ENCODE measurements around the gene RYR3. TPM values are rescaled to one million over a fixed set of nuclear protein-coding genes. Genes with fewer than 3 reads are reported as not detected.

Gene RYR3
- total RNA-seq, 1 experiment from 2014 or later, result not detected

GRCh38 chr15:33788906-33789540 is 478.3 kb downstream of the RYR3 start:
- TF ChIP-seq CTCF (IDR thresholded peaks at IDR 0.05; ENCODE audit: unreplicated experiment), result no peak
- CTCF ChIA-PET, result interaction anchor here (0.5 to 1.1 kb wide), 4 partner anchors 11 to 1642 kb away, joined by 3 to 4 read pairs (median 3); no protein-coding TSS in a partner anchor
- Mint-ChIP-seq H3K27ac (ENCODE audit: low read depth, unreplicated experiment) (no peak overlapping the region), H3K36me3 (ENCODE audit: insufficient read depth, unreplicated experiment) (no peaks in the 10 kb centered on the region), H3K4me1 (ENCODE audit: insufficient read depth, unreplicated experiment) (peaks cover 5% of the 10 kb centered on the region), H3K27me3 (ENCODE audit: insufficient read depth, unreplicated experiment) (no peaks in the 10 kb centered on the region), H3K4me3 (ENCODE audit: unreplicated experiment) (no peak overlapping the region), H3K9me3 (ENCODE audit: unreplicated experiment) (no peaks in the 10 kb centered on the region)
- POLR2A ChIA-PET, result no interaction called here
- BruUV-seq (replicated peaks), result no TSS peak
- intact Hi-C loops (cut with micrococcal nuclease), result no loop called here
- DNase-seq (ENCODE audit: unreplicated experiment), result peak; percentile 33

- Mint-ChIP-seq H3K27me3 (ENCODE audit: insufficient read depth, unreplicated experiment) (peaks cover 30% of the 10 kb centered on the region), H3K36me3 (ENCODE audit: insufficient read depth, unreplicated experiment) (no peaks in the 10 kb centered on the region), H3K27ac (ENCODE audit: low read depth, unreplicated experiment) (no peak overlapping the region), H3K4me1 (ENCODE audit: insufficient read depth, unreplicated experiment) (no peaks in the 10 kb centered on the region), H3K4me3 (ENCODE audit: unreplicated experiment) (no peak overlapping the region), H3K9me3 (ENCODE audit: unreplicated experiment) (no peaks in the 10 kb centered on the region)
- ChIA-PET POLR2A (no interaction called here), CTCF (interaction anchor here (1.6 kb wide), 1 partner anchor 57 kb away, joined by 5 read pairs; no protein-coding TSS in a partner anchor)
- TF ChIP-seq CTCF (IDR thresholded peaks at IDR 0.05; ENCODE audit: unreplicated experiment), result no peak
- no peak for DNase-seq (ENCODE audit: unreplicated experiment)
- BruUV-seq (replicated peaks), result no TSS peak
- intact Hi-C loops (cut with micrococcal nuclease), result no loop called here
These were observed 483.7 kb downstream of the RYR3 start for GRCh38 chr15:33794453-33794852.

- H3K4me1 Mint-ChIP-seq (ENCODE audit: insufficient read depth, unreplicated experiment), result no peaks in the 10 kb centered on the region
- ChIA-PET CTCF (interaction anchor here (1.6 kb wide), 1 partner anchor 58 kb away, joined by 5 read pairs; no protein-coding TSS in a partner anchor), POLR2A (no interaction called here)
- intact Hi-C loops (cut with micrococcal nuclease), result no loop called here
- no peak for TF ChIP-seq CTCF (IDR thresholded peaks at IDR 0.05; ENCODE audit: unreplicated experiment)
- H3K9me3 Mint-ChIP-seq (ENCODE audit: unreplicated experiment), result no peaks in the 10 kb centered on the region
- peaks cover 30% of the 10 kb centered on the region for H3K27me3 Mint-ChIP-seq (ENCODE audit: insufficient read depth, unreplicated experiment)
- no peak overlapping the region for H3K27ac Mint-ChIP-seq (ENCODE audit: low read depth, unreplicated experiment)
- H3K36me3 Mint-ChIP-seq (ENCODE audit: insufficient read depth, unreplicated experiment), result no peaks in the 10 kb centered on the region
- BruUV-seq (replicated peaks), result no TSS peak
- DNase-seq (ENCODE audit: unreplicated experiment), result no peak
- no peak overlapping the region for H3K4me3 Mint-ChIP-seq (ENCODE audit: unreplicated experiment)
These were observed 484.3 kb downstream of the RYR3 start for GRCh38 chr15:33795070-33795469.

GRCh38 chr15:33797651-33798050 is 486.9 kb downstream of the RYR3 start:
- CTCF ChIA-PET, result interaction anchor here (0.5 to 1.5 kb wide), 3 partner anchors 57 to 964 kb away, joined by 3 to 6 read pairs (median 3); no protein-coding TSS in a partner anchor
- H3K9me3 Mint-ChIP-seq (ENCODE audit: unreplicated experiment), result no peaks in the 10 kb centered on the region
- no peaks in the 10 kb centered on the region for H3K4me1 Mint-ChIP-seq (ENCODE audit: insufficient read depth, unreplicated experiment)

More at GRCh38 chr15:33797651-33798050, 486.9 kb downstream of the RYR3 start:
- H3K4me3 Mint-ChIP-seq (ENCODE audit: unreplicated experiment), result no peak overlapping the region
- no peaks in the 10 kb centered on the region for H3K36me3 Mint-ChIP-seq (ENCODE audit: insufficient read depth, unreplicated experiment)
- TF ChIP-seq CTCF (IDR thresholded peaks at IDR 0.05; ENCODE audit: unreplicated experiment), result no peak
- no peak for DNase-seq (ENCODE audit: unreplicated experiment)
- intact Hi-C loops (cut with micrococcal nuclease), result no loop called here
- BruUV-seq (replicated peaks), result no TSS peak
- H3K27ac Mint-ChIP-seq (ENCODE audit: low read depth, unreplicated experiment), result no peak overlapping the region
- peaks cover 40% of the 10 kb centered on the region for H3K27me3 Mint-ChIP-seq (ENCODE audit: insufficient read depth, unreplicated experiment)
- POLR2A ChIA-PET, result interaction anchor here (0.6 kb wide), 1 partner anchor 167 kb away, joined by 5 read pairs; no protein-coding TSS in a partner anchor

All from MCF 10A (cell line).